Lower lobe of right lung (tissue), 2 donors: ENCODE results near the gene XKR8. TPM values are rescaled to one million over a fixed set of nuclear protein-coding genes. Genes with fewer than 3 reads are reported as not detected.

Experiments used
- ATAC-seq, 2 donors: fragments of 200-7000 bp; cut with Tn5 transposase; one replicate each; pipeline ENCODE4 v1.9.1; 2020 to 2022; ENCODE audit warnings: mild to moderate bottlenecking in 2 of 2, moderate library complexity in 2 of 2
- DNase-seq: peaks from one replicate; pipeline ENCODE4 v3.0.0-alpha.2; 2020
- H3K27ac ChIP-seq: fragments of 200-600 bp; one replicate; pipeline ENCODE4 v1.8.0; 2022
- H3K27me3 ChIP-seq: fragments of 200-600 bp; one replicate; pipeline ENCODE4 v1.8.0; 2022; ENCODE audit warnings: low read depth
- H3K36me3 ChIP-seq: fragments of 200-600 bp; one replicate; pipeline ENCODE4 v1.8.0; 2022; ENCODE audit warnings: mild to moderate bottlenecking
- H3K4me1 ChIP-seq: fragments of 200-600 bp; one replicate; pipeline ENCODE4 v1.8.0; 2022
- H3K4me3 ChIP-seq: fragments of 200-600 bp; one replicate; pipeline ENCODE4 v1.8.0; 2022; ENCODE audit warnings: mild to moderate bottlenecking
- H3K9me3 ChIP-seq: fragments of 200-600 bp; one replicate; pipeline ENCODE4 v1.8.0; 2022
- intact Hi-C: fragments of 100-400 bp; cut with DNase I; formaldehyde crosslinking; loops from one replicate; pipeline ENCODE4 v1.11.0; 2022
- total RNA-seq: library from RNA; stranded (reverse); fragmentation: NEBNext Ultra II Directional; extraction: Animal tissue kit (Norgen Biotek cat#: 25700); gene quantifications from one replicate; pipeline ENCODE4 v1.2.1, GENCODE V29; 2021
- TF ChIP-seq, protein P1 (sequence below): fragments of 200-600 bp; IDR thresholded peaks from one replicate; pipeline ENCODE4 v1.8.0; 2022; ENCODE audit warnings: antibody characterized with exemption, mild to moderate bottlenecking
- donor health status: DM: no; HTN: yes; CAD: no; lungs with severe emphysema.

XKR8 gene
- total RNA-seq, 1 donor from 2014 or later = 12.8 TPM

DNA sequence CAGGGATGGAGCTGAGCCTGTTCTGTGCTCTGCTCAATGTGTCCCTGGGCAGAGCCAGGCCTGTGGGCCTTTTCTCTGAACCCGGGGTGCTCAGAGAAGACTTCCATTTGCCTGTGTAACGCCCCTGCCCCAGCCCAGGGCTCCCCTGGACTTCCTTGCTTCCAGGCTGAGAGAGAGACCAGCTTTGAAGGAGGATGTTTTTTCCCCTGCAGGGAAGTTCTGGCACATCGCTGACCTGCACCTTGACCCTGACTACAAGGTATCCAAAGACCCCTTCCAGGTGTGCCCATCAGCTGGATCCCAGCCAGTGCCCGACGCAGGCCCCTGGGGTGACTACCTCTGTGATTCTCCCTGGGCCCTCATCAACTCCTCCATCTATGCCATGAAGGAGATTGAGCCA is 14.8 kb upstream of the XKR8 start:
- Histone ChIP-seq H3K4me3 (no peak overlapping the region), H3K4me1 (peaks cover 26% of the 10 kb centered on the region), H3K27ac (no peak overlapping the region), H3K27me3 (no peaks in the 10 kb centered on the region), H3K9me3 (no peaks in the 10 kb centered on the region), H3K36me3 (no peaks in the 10 kb centered on the region)
- no peak for DNase-seq
- intact Hi-C loops = no loop called here
- TF ChIP-seq, protein P1, sequence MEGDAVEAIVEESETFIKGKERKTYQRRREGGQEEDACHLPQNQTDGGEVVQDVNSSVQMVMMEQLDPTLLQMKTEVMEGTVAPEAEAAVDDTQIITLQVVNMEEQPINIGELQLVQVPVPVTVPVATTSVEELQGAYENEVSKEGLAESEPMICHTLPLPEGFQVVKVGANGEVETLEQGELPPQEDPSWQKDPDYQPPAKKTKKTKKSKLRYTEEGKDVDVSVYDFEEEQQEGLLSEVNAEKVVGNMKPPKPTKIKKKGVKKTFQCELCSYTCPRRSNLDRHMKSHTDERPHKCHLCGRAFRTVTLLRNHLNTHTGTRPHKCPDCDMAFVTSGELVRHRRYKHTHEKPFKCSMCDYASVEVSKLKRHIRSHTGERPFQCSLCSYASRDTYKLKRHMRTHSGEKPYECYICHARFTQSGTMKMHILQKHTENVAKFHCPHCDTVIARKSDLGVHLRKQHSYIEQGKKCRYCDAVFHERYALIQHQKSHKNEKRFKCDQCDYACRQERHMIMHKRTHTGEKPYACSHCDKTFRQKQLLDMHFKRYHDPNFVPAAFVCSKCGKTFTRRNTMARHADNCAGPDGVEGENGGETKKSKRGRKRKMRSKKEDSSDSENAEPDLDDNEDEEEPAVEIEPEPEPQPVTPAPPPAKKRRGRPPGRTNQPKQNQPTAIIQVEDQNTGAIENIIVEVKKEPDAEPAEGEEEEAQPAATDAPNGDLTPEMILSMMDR = no peak
- ATAC-seq = no peak

DNA sequence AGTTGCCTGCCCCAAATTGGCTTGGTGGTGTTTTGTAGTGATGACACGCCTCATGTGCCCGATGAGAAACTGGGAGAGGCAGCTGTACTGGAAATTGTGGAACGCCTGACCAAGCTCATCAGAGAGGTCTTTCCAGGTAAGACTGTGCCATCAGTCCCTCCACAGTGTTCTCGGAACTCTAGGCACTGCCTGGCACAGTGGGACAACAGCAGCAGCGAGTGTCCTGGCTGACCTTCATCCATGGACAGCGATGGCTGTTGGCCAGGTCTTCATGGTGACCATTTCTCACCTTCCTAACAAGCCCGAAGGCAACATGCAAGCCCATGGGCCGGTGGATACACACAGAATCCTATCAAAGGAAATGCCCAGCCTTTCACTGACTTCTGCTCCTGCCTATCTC is 10.7 kb upstream of the XKR8 start:
- H3K4me1 ChIP-seq = no peaks in the 10 kb centered on the region
- no peaks in the 10 kb centered on the region for H3K36me3 ChIP-seq
- no peaks in the 10 kb centered on the region for H3K27me3 ChIP-seq
- H3K9me3 ChIP-seq = no peaks in the 10 kb centered on the region
- H3K27ac ChIP-seq = no peak overlapping the region
- intact Hi-C loops = no loop called here
- DNase-seq (no peak), ATAC-seq (no peak)
- TF ChIP-seq, protein P1 = no peak
- H3K4me3 ChIP-seq = no peak overlapping the region

DNA sequence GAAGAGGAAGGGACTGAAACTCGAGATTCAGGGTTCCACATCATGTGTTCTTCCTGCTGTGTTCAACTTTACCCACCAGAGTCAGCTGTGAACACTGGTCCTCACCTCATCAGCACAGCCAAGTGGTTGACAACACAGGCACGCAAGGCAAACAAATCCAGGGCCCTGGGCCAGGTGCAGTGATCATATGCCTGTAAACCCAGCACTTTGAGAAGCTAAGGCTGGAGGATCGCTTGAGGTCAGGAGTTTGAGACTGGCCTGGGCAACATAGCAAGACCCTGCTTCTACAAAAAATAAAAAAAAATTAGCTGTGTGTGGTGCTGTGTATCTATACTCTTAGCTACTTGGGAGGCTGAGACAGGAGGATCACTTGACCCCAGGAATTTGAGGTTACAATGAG is 8.4 kb upstream of the XKR8 start:
- TF ChIP-seq, protein P1 = no peak
- Histone ChIP-seq H3K36me3 (no peaks in the 10 kb centered on the region), H3K27ac (no peak overlapping the region), H3K27me3 (no peaks in the 10 kb centered on the region), H3K9me3 (no peaks in the 10 kb centered on the region), H3K4me3 (no peak overlapping the region), H3K4me1 (no peaks in the 10 kb centered on the region)
- DNase-seq = no peak
- ATAC-seq = no peak
- intact Hi-C loops = no loop called here

DNA sequence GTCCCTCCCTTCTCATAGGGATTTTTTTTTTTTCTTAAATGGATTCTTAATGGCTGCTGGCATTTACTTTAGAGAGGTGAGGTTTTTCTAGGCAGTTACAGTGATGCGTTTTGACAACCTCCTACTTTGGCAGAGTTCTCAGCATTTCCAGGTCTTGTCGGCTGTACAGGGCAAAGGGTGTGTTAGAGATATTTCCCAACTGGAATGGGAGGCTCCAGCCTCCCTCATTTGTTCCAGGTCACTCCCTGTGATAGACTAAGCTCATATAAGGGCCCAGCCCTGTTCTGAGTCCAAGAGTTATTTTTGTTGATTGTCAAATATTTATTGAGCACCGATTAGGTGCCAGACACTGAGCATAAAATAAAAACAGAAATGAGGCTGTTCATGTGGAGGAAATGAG is 7.6 kb upstream of the XKR8 start:
- H3K27me3 ChIP-seq = no peaks in the 10 kb centered on the region
- H3K9me3 ChIP-seq = no peaks in the 10 kb centered on the region
- no peak overlapping the region for H3K4me3 ChIP-seq
- H3K4me1 ChIP-seq = no peaks in the 10 kb centered on the region
- no peak for DNase-seq
- intact Hi-C loops = no loop called here
- TF ChIP-seq, protein P1 = no peak
- peak in 1 of 2 donors; percentile 30 for ATAC-seq
- no peaks in the 10 kb centered on the region for H3K36me3 ChIP-seq
- H3K27ac ChIP-seq = no peak overlapping the region

DNA sequence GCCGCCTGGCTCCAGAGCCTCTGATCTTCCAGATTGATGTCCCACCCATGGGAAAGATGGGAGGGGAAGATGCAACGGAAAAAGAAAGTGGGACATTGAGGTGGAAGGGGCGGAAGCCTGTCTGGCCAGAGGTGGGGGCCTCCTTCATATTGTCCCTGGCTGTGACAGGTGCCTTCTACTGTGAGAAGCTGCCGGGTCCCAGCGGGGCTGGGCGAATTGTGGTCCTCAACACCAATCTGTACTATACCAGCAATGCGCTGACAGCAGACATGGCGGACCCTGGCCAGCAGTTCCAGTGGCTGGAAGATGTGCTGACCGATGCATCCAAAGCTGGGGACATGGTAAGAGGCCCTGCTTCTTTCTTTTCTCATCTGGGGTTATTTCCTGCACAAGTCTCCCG is 5.6 kb upstream of the XKR8 start:
- no peak for DNase-seq
- no peak overlapping the region for H3K4me3 ChIP-seq
- intact Hi-C loops = no loop called here
- H3K36me3 ChIP-seq = no peaks in the 10 kb centered on the region
- no peaks in the 10 kb centered on the region for H3K9me3 ChIP-seq
- no peaks in the 10 kb centered on the region for H3K27me3 ChIP-seq
- ATAC-seq = no peak
- peaks cover 3% of the 10 kb centered on the region for H3K4me1 ChIP-seq
- TF ChIP-seq, protein P1 = no peak
- H3K27ac ChIP-seq = no peak overlapping the region

DNA sequence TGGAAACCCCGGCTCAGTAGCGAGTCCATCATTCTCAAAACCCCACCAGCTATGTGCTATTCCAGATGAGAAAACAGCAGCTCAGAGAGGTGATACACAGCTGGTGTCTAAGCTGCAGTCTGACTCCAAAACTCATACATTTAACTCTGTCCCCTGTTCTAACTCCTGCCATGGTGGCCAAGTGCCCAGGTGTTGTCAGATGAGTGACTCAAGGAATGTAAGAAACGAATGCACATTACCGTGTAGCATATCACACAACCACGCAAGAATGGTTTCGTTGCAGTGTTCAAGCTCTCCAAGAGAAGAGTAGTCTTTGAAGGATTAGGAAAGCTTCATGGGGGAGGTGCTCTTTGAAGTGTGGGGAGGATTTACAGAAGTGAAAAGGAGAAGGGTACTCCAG is 4.7 kb upstream of the XKR8 start:
- intact Hi-C loops = no loop called here
- H3K4me3 ChIP-seq = no peak overlapping the region
- TF ChIP-seq, protein P1 = no peak
- H3K27ac ChIP-seq = no peak overlapping the region
- DNase-seq (no peak), ATAC-seq (no peak)
- H3K9me3 ChIP-seq = no peaks in the 10 kb centered on the region
- H3K36me3 ChIP-seq = no peaks in the 10 kb centered on the region
- no peaks in the 10 kb centered on the region for H3K27me3 ChIP-seq
- H3K4me1 ChIP-seq = peaks cover 5% of the 10 kb centered on the region
